ENCODE measurements around the gene RIOK2.

Gene RIOK2

GRCh38 chr5:97127727-97128126, 55.3 kb downstream of the RIOK2 start:
- DNase-seq (ENCODE audit: extremely low read depth in 1 of 2, low read depth in 1 of 2), result no peak

- DNase-seq (ENCODE audit: extremely low read depth in 1 of 2, low read depth in 1 of 2), result no peak
These were observed 57.8 kb downstream of the RIOK2 start for GRCh38 chr5:97125125-97125683.

GRCh38 chr5:97124335-97124734, 58.7 kb downstream of the RIOK2 start:
- DNase-seq (ENCODE audit: extremely low read depth in 1 of 2, low read depth in 1 of 2), result no peak

GRCh38 chr5:97121848-97122247, 61.2 kb downstream of the RIOK2 start:
- no peak for DNase-seq (ENCODE audit: extremely low read depth in 1 of 2, low read depth in 1 of 2)

- no peak for DNase-seq (ENCODE audit: extremely low read depth in 1 of 2, low read depth in 1 of 2)
These were observed 62.9 kb downstream of the RIOK2 start for GRCh38 chr5:97120195-97120594.

GRCh38 chr5:97119007-97119390, 64.0 kb downstream of the RIOK2 start:
- DNase-seq (ENCODE audit: extremely low read depth in 1 of 2, low read depth in 1 of 2), result no peak

- no peak for DNase-seq (ENCODE audit: extremely low read depth in 1 of 2, low read depth in 1 of 2)
These were observed 64.6 kb downstream of the RIOK2 start for GRCh38 chr5:97118261-97119006.

- DNase-seq (ENCODE audit: extremely low read depth in 1 of 2, low read depth in 1 of 2), result no peak
These were observed 67.1 kb downstream of the RIOK2 start for GRCh38 chr5:97115932-97116331.

- DNase-seq (ENCODE audit: extremely low read depth in 1 of 2, low read depth in 1 of 2), result no peak
These were observed 70.8 kb downstream of the RIOK2 start for GRCh38 chr5:97112230-97112629.

GRCh38 chr5:97111616-97112015, 71.4 kb downstream of the RIOK2 start:
- no peak for DNase-seq (ENCODE audit: extremely low read depth in 1 of 2, low read depth in 1 of 2)

GRCh38 chr5:97111004-97111403, 72.0 kb downstream of the RIOK2 start:
- no peak for DNase-seq (ENCODE audit: extremely low read depth in 1 of 2, low read depth in 1 of 2)
